HCT116 (cell line): ENCODE measurements around the gene NTN3. TPM values are rescaled to one million over a fixed set of nuclear protein-coding genes. Genes with fewer than 3 reads are reported as not detected.
A peak's percentile ranks its signal among the peaks of the same experiment; 100 is the strongest.

Experiments used
- ATAC-seq: fragments of 200-7000 bp; cut with Tn5 transposase; 2 replicates; pipeline ENCODE4 v1.9.1; 2020; ENCODE audit warnings: mild to moderate bottlenecking, moderate library complexity
- BruUV-seq: library from RNA; stranded (reverse); fragments of 400-500 nt; replicated peaks from 2 replicates; lab custom pipeline; 2021; lab: Mats Ljungman, UMichigan
- CTCF ChIA-PET: fragments of 300-600 bp; sonication (Branson Sonifier 250); formaldehyde crosslinking; loops from one replicate; lab custom pipeline; 2021; ENCODE audit warnings: antibody characterized with exemption; lab: Charles Lee
- POLR2A ChIA-PET: fragments of 300-600, 350-600 bp; sonication (Branson Sonifier 250); formaldehyde crosslinking; loops from one replicate; lab custom pipeline; 2021; ENCODE audit warnings: antibody characterized with exemption; lab: Charles Lee
- RAD21 ChIA-PET, 2 experiments: fragments of 300-600 bp; sonication (Branson Sonifier 250); formaldehyde crosslinking; loops; one replicate each; lab custom pipeline; 2023; ENCODE audit warnings: low total read pairs in 2 of 2; ENCODE audit not compliant: uncharacterized antibody in 2 of 2, unreplicated experiment in 2 of 2, low non-redundant PET in 1 of 2; lab: Charles Lee
- DNase-seq: peaks from one replicate; pipeline ENCODE4 v3.0.0-alpha.2; 2010; ENCODE audit warnings: low read depth, low spot score
- H2AFZ ChIP-seq: fragments of 200-600 bp; shearing (Covaris generic), sonication (generic); 2 replicates; pipeline ENCODE4 v1.6.1; 2017; ENCODE audit warnings: low read depth, mixed run types, mixed read lengths, antibody characterized with exemption, low read length; ENCODE audit not compliant: poor library complexity, severe bottlenecking
- H3K27ac ChIP-seq: 2 replicates; pipeline ENCODE4 v1.5.1; 2012; ENCODE audit warnings: low read depth, low read length
- H3K27me3 ChIP-seq: fragments of 200-600 bp; sonication (generic); 2 replicates; pipeline ENCODE4 v1.6.1; 2016; ENCODE audit warnings: mixed run types, low read length, mixed read lengths; ENCODE audit not compliant: insufficient read depth
- H3K36me3 ChIP-seq, 2 experiments: fragments of 200-500 bp in 1 of 2; fragments of 200-600 bp in 1 of 2; sonication (Bioruptor generic) in 1 of 2; sonication (generic) in 1 of 2; 2 replicates each; pipeline versions ENCODE4 v1.5.1 to v1.6.1; 2014 to 2016; ENCODE audit warnings: low read length in 2 of 2, inconsistent platforms in 1 of 2, mixed read lengths in 1 of 2, mixed run types in 1 of 2; ENCODE audit not compliant: insufficient read depth in 2 of 2, control insufficient read depth in 1 of 2
- H3K4me1 ChIP-seq, 2 experiments: fragments of 200-600 bp in 1 of 2; sonication (generic) in 1 of 2; 2 replicates each; pipeline versions ENCODE4 v1.5.1 to v1.6.1; 2012 to 2017; ENCODE audit warnings: low read length in 2 of 2, inconsistent platforms in 1 of 2, mild to moderate bottlenecking in 1 of 2, mixed read lengths in 1 of 2, mixed run types in 1 of 2, moderate library complexity in 1 of 2; ENCODE audit not compliant: insufficient read depth in 2 of 2, control insufficient read depth in 1 of 2
- H3K4me2 ChIP-seq: fragments of 200-600 bp; sonication (generic); 2 replicates; pipeline ENCODE4 v1.6.1; 2017; ENCODE audit warnings: mixed run types, low read length, mixed read lengths
- H3K4me3 ChIP-seq, 2 experiments: fragments of 200-600 bp in 1 of 2; sonication (generic) in 1 of 2; replicated peaks in 1 of 2; 2 replicates each; pipeline ENCODE4 v1.5.1; 2011 to 2016; ENCODE audit warnings: low read length in 2 of 2, control low read depth in 1 of 2, low read depth in 1 of 2, mild to moderate bottlenecking in 1 of 2, mixed read lengths in 1 of 2, mixed run types in 1 of 2
- H3K79me2 ChIP-seq: fragments of 200-600 bp; sonication (generic); 2 replicates; pipeline ENCODE4 v1.6.1; 2017; ENCODE audit warnings: mild to moderate bottlenecking, mixed run types, low read length, moderate library complexity, mixed read lengths; ENCODE audit not compliant: insufficient read depth
- H3K9ac ChIP-seq: fragments of 200-600 bp; sonication (generic); 2 replicates; pipeline ENCODE4 v1.6.1; 2016; ENCODE audit warnings: low read length, mixed read lengths
- H3K9me2 ChIP-seq: fragments of 200-600 bp; sonication (generic), shearing (Covaris generic); 2 replicates; pipeline ENCODE4 v1.6.1; 2017; ENCODE audit warnings: mixed run types, mild to moderate bottlenecking, moderate library complexity; ENCODE audit not compliant: insufficient read depth
- H3K9me3 ChIP-seq, 2 experiments: fragments of 200-500 bp in 1 of 2; fragments of 200-600 bp in 1 of 2; sonication (Bioruptor generic) in 1 of 2; sonication (generic) in 1 of 2; 2 replicates each; pipeline ENCODE4 v1.6.1; 2014 to 2017; ENCODE audit warnings: low read length in 2 of 2, mixed read lengths in 2 of 2, inconsistent platforms in 1 of 2, low read depth in 1 of 2, mild to moderate bottlenecking in 1 of 2, mixed run types in 1 of 2, moderate library complexity in 1 of 2; ENCODE audit not compliant: control insufficient read depth in 1 of 2, insufficient read depth in 1 of 2
- H4K20me1 ChIP-seq: fragments of 200-600 bp; sonication (generic), shearing (Covaris generic); 2 replicates; pipeline ENCODE4 v1.6.1; 2017; ENCODE audit warnings: mixed run types, mild to moderate bottlenecking, moderate library complexity; ENCODE audit not compliant: insufficient read depth
- CEBPB ChIP-seq: IDR thresholded peaks from 2 replicates; pipeline ENCODE4 v1.6.1; 2012; ENCODE audit warnings: low read depth
- POLR2A ChIP-seq: IDR thresholded peaks from 2 replicates; pipeline ENCODE4 v1.7.0; 2011; ENCODE audit warnings: borderline replicate concordance; ENCODE audit not compliant: insufficient read depth, insufficient read length; ENCODE audit errors: extremely low read depth
- POLR2AphosphoS5 ChIP-seq: IDR thresholded peaks from 2 replicates; pipeline ENCODE4 v1.6.1; 2011; ENCODE audit warnings: mild to moderate bottlenecking, low read depth, low read length, moderate library complexity
- SP1 ChIP-seq: IDR thresholded peaks from 2 replicates; pipeline ENCODE4 v1.6.1; 2012; ENCODE audit warnings: low read depth
- ZFX ChIP-seq: fragments of 450-650 bp; IDR thresholded peaks from 2 replicates; pipeline ENCODE4 v1.6.1; 2017
- intact Hi-C: fragments of 100-400 bp; cut with micrococcal nuclease; formaldehyde crosslinking; loops from 2 replicates; pipeline ENCODE4 v1.10.0; 2022
- total RNA-seq: library from RNA; stranded (reverse); gene quantifications from one replicate; pipeline ENCODE4 v1.2.1, GENCODE V29; 2021; ENCODE audit not compliant: unreplicated experiment
- TF ChIP-seq, protein P1 (sequence below), 3 experiments: fragments of 200-600 bp in 1 of 3; sonication (generic) in 1 of 3; IDR thresholded peaks in 2 of 3; conservative IDR thresholded peaks in 1 of 3; 2 replicates each; pipeline ENCODE4 v1.5.1; 2012 to 2017; ENCODE audit warnings: low read depth in 2 of 3, low read length in 2 of 3, antibody characterized with exemption in 1 of 3, borderline replicate concordance in 1 of 3, control low read depth in 1 of 3, mild to moderate bottlenecking in 1 of 3, mixed read lengths in 1 of 3, mixed run types in 1 of 3, moderate library complexity in 1 of 3; ENCODE audit not compliant: insufficient read depth in 1 of 3

Gene NTN3
- total RNA-seq, 1 experiment from 2014 or later: 0.30 TPM

- ChIA-PET CTCF (interaction anchor here (1.0 to 1.2 kb wide), 2 partner anchors 15 to 280 kb away, joined by 3 to 4 read pairs; partner anchors contain the start of gene TEDC2), RAD21 (interaction anchor here in 1 of 2 experiments (0.6 to 0.8 kb wide), 2 partner anchors 27 to 173 kb away, joined by 3 to 6 read pairs; no protein-coding TSS in a partner anchor), POLR2A (interaction anchor here (1.3 kb wide), 1 partner anchor 15 kb away, joined by 8 read pairs; the partner anchor contains the start of gene TEDC2)
- H3K9me3 ChIP-seq: no peaks in the 10 kb centered on the region
- peak within 1 kb of the TSS; percentile 75 to 87 for H3K4me3 ChIP-seq
- intact Hi-C loops: no loop called here
- ATAC-seq: peak; percentile 72
- no peaks in the 10 kb centered on the region for H3K9me2 ChIP-seq
- peaks cover 23 to 46% of the 10 kb centered on the region in 2 experiments for H3K4me1 ChIP-seq
- peak within 1 kb of the TSS; percentile 99 for H3K4me2 ChIP-seq
- no peak within 1 kb of the TSS for H2AFZ ChIP-seq
- H3K9ac ChIP-seq: peak within 1 kb of the TSS; percentile 95
- no peaks in the 10 kb centered on the region for H4K20me1 ChIP-seq
- H3K27ac ChIP-seq: peak within 1 kb of the TSS; percentile 97
- H3K79me2 ChIP-seq: peaks cover 36% of the 10 kb centered on the region; the same call in 1 of the 2 replicates
- H3K27me3 ChIP-seq: no peaks in the 10 kb centered on the region
- no peaks in the 10 kb centered on the region for H3K36me3 ChIP-seq
- peak; percentile 50 for DNase-seq
- no TSS peak for BruUV-seq
- peak; percentile 46; the same call in 1 of the 2 replicates for TF ChIP-seq ZFX
- TF ChIP-seq, protein P1, sequence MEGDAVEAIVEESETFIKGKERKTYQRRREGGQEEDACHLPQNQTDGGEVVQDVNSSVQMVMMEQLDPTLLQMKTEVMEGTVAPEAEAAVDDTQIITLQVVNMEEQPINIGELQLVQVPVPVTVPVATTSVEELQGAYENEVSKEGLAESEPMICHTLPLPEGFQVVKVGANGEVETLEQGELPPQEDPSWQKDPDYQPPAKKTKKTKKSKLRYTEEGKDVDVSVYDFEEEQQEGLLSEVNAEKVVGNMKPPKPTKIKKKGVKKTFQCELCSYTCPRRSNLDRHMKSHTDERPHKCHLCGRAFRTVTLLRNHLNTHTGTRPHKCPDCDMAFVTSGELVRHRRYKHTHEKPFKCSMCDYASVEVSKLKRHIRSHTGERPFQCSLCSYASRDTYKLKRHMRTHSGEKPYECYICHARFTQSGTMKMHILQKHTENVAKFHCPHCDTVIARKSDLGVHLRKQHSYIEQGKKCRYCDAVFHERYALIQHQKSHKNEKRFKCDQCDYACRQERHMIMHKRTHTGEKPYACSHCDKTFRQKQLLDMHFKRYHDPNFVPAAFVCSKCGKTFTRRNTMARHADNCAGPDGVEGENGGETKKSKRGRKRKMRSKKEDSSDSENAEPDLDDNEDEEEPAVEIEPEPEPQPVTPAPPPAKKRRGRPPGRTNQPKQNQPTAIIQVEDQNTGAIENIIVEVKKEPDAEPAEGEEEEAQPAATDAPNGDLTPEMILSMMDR (IDR thresholded peaks at IDR 0.05 in 2 of 3, conservative IDR thresholded peaks at IDR 0.05 in 1 of 3; ENCODE audit: borderline replicate concordance in 1 of 3, insufficient read depth in 1 of 3, low read depth in 2 of 3, low read length in 2 of 3): no peak
- no peak for TF ChIP-seq CEBPB
- no peak for TF ChIP-seq SP1
- TF ChIP-seq POLR2AphosphoS5: peak; percentile 71
- TF ChIP-seq POLR2A: peak; percentile 14
These were observed 3.8 kb downstream of the NTN3 start, which contains the start of gene TBC1D24 for GRCh38 chr16:2474877-2475412. Gene TBC1D24, plus strand, starts transcription at chr16:2475127. Its CDS starts 21,022 bp downstream, at chr16:2496149.
